ENCODE measurements around the gene FRS2. TPM values are rescaled to one million over a fixed set of nuclear protein-coding genes. Genes with fewer than 3 reads are reported as not detected.

The FRS2 gene
- total and polyA plus RNA-seq, 8 donors, result 2.0 to 71.0 (median 12.1) TPM

DNA sequence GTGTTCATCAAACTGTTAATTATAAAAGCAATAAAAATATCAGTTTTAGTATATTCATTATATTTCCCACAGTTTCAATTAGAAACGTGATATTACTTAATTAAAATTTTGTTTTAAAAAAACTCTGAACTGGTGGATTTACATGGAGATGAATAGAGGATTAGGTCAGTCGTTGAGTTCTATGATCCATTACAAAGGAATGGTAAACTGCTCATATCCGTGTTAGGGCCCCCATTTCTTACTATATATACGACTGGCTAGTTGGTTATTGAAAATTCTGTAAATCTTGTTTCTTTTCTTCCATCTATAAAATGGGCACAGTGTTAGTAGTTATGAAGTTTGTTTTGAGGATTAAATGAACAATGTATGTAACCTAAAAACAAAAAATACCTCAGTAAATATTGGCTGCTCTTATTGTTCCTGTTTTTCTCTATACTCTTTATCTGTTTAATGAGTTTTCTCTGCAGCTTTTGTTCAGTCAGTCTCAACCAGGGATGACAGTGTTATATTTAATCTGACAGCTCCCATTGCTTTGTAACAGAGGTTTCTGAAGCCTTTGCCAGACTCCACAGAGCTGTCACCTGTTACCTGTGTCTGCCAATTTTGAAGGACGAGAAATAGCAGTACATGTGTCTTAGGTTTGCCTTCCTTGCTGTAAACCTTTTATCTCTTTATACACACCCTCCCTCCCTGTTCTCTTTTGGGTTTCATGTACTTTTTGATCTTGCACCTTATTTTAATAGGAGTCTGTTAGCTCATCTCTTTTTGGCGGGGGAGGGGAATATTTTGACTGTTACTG lies 41.5 kb downstream of the FRS2 start:
- TF ChIP-seq, protein P1, sequence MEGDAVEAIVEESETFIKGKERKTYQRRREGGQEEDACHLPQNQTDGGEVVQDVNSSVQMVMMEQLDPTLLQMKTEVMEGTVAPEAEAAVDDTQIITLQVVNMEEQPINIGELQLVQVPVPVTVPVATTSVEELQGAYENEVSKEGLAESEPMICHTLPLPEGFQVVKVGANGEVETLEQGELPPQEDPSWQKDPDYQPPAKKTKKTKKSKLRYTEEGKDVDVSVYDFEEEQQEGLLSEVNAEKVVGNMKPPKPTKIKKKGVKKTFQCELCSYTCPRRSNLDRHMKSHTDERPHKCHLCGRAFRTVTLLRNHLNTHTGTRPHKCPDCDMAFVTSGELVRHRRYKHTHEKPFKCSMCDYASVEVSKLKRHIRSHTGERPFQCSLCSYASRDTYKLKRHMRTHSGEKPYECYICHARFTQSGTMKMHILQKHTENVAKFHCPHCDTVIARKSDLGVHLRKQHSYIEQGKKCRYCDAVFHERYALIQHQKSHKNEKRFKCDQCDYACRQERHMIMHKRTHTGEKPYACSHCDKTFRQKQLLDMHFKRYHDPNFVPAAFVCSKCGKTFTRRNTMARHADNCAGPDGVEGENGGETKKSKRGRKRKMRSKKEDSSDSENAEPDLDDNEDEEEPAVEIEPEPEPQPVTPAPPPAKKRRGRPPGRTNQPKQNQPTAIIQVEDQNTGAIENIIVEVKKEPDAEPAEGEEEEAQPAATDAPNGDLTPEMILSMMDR (IDR thresholded peaks at IDR 0.05), result no peak
- TF ChIP-seq EP300 (IDR thresholded peaks at IDR 0.05), result no peak
- TF ChIP-seq POLR2A (IDR thresholded peaks at IDR 0.05), result no peak
- TF ChIP-seq POLR2AphosphoS5 (IDR thresholded peaks at IDR 0.05), result no peak
- 69 to 75% (median 73%) methylated on average over 6 of the region's 6 CpGs for WGBS, 5 donors
- Histone ChIP-seq H3K4me1 (peaks cover 19 to 97% (median 53%) of the 10 kb centered on the region in 4 donors), H3K36me3 (no peaks in the 10 kb centered on the region), H3K27me3 (no peaks in the 10 kb centered on the region), H3K27ac (no peak overlapping the region), H3K9me3 (no peaks in the 10 kb centered on the region), H3K4me3 (no peak overlapping the region)
- intact Hi-C loops (cut with DNase I; ENCODE audit: low total_unique reads), result no loop called here
- DNase-seq, result no peak

DNA sequence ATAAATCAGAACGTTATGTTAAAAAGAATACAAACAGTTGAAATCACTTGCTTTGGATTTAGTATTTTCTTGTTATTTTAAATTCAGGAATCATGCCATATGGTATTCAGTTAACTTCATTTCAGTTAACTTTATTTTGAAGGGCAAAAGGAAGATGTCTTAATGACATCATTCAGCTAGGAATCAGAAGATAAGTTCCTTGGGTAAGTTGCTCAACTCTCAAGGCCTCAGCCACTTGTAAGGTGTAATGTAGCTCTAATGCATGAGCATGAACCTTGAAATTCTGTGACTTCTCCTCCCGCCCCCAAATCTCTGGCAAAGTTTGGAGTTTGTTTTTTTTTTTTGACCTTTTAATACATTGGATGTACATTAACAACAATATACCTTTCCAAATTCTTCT lies 42.6 kb downstream of the FRS2 start:
- 79 to 84% (median 83%) methylated on average over 2 of the region's 2 CpGs for WGBS, 5 donors

DNA sequence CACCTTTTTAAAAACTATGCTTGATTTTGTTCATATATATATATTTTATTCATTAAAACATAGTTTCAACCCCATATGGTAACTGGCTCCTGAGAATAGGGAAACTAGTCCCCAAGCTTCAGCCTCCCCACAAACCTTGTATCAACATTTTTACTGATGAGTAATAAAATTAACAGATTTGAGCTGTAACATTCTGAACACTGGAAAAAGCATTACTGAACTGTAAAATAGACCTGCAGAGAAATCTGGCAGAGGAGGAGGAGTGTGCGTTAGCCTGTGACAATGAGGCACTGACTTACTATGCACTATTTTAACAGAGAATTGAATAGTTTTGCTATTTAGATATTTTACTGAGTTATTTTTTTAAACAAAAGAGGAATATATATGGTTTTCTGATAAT lies 43.1 kb downstream of the FRS2 start:
- peaks cover 15 to 94% (median 51%) of the 10 kb centered on the region in 4 donors for H3K4me1 ChIP-seq
- intact Hi-C loops (cut with DNase I; ENCODE audit: low total_unique reads), result no loop called here
- WGBS, 5 donors, result 85 to 98% (median 95%) methylated on average over 1 of the region's 1 CpG

More for the DNA sequence above, 42.6 kb downstream of the FRS2 start:
- TF ChIP-seq EP300 (IDR thresholded peaks at IDR 0.05) (no peak), POLR2A (IDR thresholded peaks at IDR 0.05) (no peak), POLR2AphosphoS5 (IDR thresholded peaks at IDR 0.05) (no peak)
- TF ChIP-seq, protein P1 (IDR thresholded peaks at IDR 0.05), result no peak
- H3K36me3 ChIP-seq, result no peaks in the 10 kb centered on the region
- peaks cover 19 to 97% (median 53%) of the 10 kb centered on the region in 4 donors for H3K4me1 ChIP-seq
- no peaks in the 10 kb centered on the region for H3K9me3 ChIP-seq
- no peak overlapping the region for H3K4me3 ChIP-seq
- DNase-seq, result no peak
- H3K27ac ChIP-seq, result no peak overlapping the region
- intact Hi-C loops (cut with DNase I; ENCODE audit: low total_unique reads), result no loop called here
- H3K27me3 ChIP-seq, result no peaks in the 10 kb centered on the region

DNA sequence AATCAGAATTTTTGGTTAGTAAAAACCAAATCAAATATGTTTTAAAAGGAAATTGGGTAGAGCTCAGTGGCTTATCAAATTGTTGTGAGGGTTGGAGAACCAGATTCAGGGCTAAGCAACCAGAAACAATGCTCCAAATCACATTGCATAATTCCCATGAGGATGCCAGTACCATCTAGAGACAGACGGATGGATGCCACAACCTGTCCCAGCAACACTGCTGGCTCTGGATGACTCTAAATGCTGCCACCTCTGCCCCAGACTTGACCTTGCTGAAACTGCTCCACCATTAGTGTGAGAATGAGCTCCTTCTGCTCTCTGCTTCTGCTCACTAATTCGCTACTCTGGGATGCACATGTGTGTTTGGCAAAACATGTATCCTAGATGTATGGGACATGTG lies 43.9 kb downstream of the FRS2 start:
- intact Hi-C loops (cut with DNase I; ENCODE audit: low total_unique reads), result no loop called here
- 88 to 95% (median 94%) methylated on average over 2 of the region's 2 CpGs for WGBS, 5 donors
- no peaks in the 10 kb centered on the region for H3K9me3 ChIP-seq
- H3K4me1 ChIP-seq, result peaks cover 15 to 86% (median 50%) of the 10 kb centered on the region in 4 donors
- no peaks in the 10 kb centered on the region for H3K27me3 ChIP-seq
- DNase-seq, result no peak
- H3K36me3 ChIP-seq, result no peaks in the 10 kb centered on the region
- H3K27ac ChIP-seq, result no peak overlapping the region
- no peak overlapping the region for H3K4me3 ChIP-seq
- TF ChIP-seq POLR2A (IDR thresholded peaks at IDR 0.05), result no peak
- TF ChIP-seq EP300 (IDR thresholded peaks at IDR 0.05), result no peak
- TF ChIP-seq POLR2AphosphoS5 (IDR thresholded peaks at IDR 0.05), result no peak
- TF ChIP-seq, protein P1 (IDR thresholded peaks at IDR 0.05), result no peak

More for the DNA sequence above, 43.1 kb downstream of the FRS2 start:
- TF ChIP-seq EP300 (IDR thresholded peaks at IDR 0.05) (no peak), POLR2A (IDR thresholded peaks at IDR 0.05) (no peak), POLR2AphosphoS5 (IDR thresholded peaks at IDR 0.05) (no peak)
- TF ChIP-seq, protein P1 (IDR thresholded peaks at IDR 0.05), result no peak
- no peak overlapping the region for H3K27ac ChIP-seq
- no peaks in the 10 kb centered on the region for H3K36me3 ChIP-seq
- no peak overlapping the region for H3K4me3 ChIP-seq
- H3K27me3 ChIP-seq, result no peaks in the 10 kb centered on the region
- no peak for DNase-seq
- H3K9me3 ChIP-seq, result no peaks in the 10 kb centered on the region
